HG03575 (cell line): ENCODE results near the gene EHF.
A peak's percentile ranks its signal among the peaks of the same experiment; 100 is the strongest.

Experiments
- ATAC-seq: cut with Tn5 transposase; IDR thresholded peaks from one replicate; pipeline ENCODE4 v1.9.1; 2021; ENCODE audit not compliant: unreplicated experiment, insufficient number of reproducible peaks, low FRiP score; ENCODE audit errors: extremely low read depth

Gene EHF

GRCh38 chr11:34640050-34640923, 19.4 kb downstream of the EHF start:
- ATAC-seq, result no peak

DNA sequence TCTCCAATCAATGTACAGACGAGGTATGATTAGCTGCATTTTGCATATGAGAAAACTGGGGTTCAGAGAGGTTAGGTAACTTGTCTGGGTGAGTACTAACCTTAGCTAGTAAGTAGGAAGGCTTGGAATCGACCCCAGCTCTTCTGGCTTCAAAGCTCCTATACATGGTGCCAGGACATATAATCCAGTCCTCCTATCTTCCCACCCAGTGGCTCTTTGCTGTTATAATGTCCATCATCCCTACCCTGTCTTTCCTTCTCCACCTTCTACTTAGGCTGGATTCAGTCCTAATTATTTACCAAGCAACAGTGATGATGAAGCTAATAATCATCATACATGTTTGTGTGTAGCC, 20.0 kb downstream of the EHF start:
- no peak for ATAC-seq

DNA sequence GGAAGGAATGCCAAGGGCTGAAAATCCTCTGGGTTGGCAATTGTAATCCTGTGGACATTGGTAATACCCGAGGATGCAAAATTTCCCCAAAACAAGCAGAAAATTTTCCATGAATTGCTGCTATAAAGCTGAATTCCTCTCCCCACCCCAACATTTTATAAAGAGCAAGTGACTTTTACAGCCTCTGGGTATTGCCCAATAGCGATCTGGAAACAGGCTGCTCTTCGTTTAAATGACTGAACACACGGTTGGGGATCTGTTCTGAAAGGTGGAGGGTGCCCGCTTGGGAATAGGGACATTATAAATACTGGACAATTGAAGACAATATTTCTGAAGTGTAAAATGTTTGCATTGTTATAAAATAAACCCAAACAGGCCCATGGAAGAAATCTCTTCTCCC, 20.6 kb downstream of the EHF start:
- ATAC-seq, result no peak

- no peak for ATAC-seq
Observed at GRCh38 chr11:34642001-34642554, 21.2 kb downstream of the EHF start.

GRCh38 chr11:34642873-34643272, 22.0 kb downstream of the EHF start:
- no peak for ATAC-seq

DNA sequence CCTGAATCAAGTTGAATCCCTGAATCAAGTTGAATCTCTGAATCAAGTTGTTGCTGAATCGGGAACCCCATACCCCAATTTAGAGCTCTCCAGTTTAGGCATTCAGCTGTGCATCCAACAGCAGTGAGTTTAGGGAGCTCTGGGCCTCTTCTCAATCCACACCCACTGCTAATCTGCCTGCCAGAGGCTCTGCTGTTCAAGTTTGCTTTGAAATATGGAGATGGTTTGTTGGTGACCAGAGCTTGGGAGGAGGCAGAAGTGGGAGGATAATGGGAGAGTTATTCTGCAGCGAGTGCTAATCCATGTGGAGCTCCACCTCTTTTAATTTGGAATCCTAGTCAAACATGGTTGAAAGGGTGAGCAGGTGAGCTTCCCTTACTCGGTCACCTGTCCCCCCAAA, 22.4 kb downstream of the EHF start:
- no peak for ATAC-seq

DNA sequence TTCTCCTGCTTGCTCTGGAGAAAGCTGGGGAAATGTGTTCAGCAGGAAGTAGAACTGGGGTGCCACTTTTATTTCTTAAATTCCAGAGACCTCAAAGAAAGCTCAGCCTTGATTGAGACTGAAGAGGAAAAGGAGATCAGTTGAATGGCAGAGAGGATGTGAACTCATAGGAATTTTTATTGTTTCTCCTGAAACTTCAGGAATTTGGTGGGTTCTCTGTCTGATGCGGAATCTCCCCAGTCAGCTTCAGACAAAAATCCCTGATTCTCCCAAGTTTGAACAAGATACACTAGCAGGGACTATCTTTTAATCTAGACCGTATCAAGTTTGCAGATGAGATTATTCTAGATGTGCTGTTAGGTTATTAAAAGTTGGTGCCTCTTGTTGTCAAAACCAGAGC, 23.0 kb downstream of the EHF start:
- ATAC-seq, result no peak

DNA sequence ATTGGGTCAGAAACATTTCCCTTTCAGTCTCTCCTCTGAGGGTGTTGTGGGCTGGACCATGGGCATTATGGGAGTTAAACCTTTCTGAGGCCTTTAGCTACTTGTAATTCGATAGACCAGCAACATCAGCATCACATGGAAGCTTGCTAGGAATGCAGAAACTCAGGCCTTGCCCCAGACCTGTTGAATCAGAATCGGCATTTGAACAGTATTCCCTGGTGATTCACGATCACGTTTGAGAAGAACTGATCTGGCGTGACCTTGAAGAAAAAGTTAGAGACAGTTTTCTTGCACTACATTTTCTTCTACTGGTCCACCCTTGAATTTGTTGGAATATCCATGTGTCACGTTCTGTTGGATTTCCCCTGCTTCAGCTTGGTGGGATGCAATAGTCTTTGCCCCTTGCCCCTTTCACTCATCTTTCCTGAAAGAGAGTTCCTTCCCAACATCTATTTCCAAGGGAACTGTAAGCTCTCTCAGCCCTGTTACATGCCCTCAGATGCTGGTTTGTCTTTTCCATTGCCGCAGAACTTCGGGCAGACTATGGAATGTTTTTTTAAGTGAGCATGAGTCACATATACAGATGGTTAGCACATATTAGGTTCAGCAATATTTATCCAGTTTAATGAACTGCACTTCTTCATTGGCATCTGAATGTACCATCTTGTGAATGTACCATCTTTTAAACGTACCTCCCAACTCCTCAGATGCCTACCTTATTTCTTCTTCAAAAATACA, 23.9 kb downstream of the EHF start:
- ATAC-seq, result no peak

GRCh38 chr11:34646431-34646830, 25.5 kb downstream of the EHF start:
- ATAC-seq, result no peak

GRCh38 chr11:34647131-34647530, 26.2 kb downstream of the EHF start:
- no peak for ATAC-seq

DNA sequence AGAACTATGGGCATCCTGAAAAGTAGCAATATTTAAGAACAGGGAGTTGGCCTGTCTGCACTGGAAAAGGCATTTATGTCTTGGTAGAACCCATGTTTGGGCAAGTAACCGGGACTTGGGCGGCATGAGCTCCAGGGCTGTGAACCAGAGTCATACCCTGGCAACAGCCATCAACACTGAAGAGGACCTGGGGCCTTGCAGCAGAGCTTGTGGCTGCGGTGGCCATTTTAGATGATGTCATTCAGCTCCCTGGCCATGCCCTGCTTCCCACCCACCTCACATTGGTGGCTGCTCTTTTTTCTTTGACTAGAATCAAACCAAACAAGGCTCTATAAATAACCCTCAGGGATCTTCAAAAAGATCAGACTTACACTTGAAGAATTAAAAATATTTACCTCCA, 26.6 kb downstream of the EHF start:
- ATAC-seq, result no peak

GRCh38 chr11:34648036-34648435, 27.1 kb downstream of the EHF start:
- ATAC-seq, result no peak

- ATAC-seq, result no peak
Observed at GRCh38 chr11:34649597-34649996, 28.7 kb downstream of the EHF start.

GRCh38 chr11:34650528-34650927, 29.6 kb downstream of the EHF start:
- peak; percentile 89 for ATAC-seq

- no peak for ATAC-seq
Observed at GRCh38 chr11:34651551-34651950, 30.7 kb downstream of the EHF start.

DNA sequence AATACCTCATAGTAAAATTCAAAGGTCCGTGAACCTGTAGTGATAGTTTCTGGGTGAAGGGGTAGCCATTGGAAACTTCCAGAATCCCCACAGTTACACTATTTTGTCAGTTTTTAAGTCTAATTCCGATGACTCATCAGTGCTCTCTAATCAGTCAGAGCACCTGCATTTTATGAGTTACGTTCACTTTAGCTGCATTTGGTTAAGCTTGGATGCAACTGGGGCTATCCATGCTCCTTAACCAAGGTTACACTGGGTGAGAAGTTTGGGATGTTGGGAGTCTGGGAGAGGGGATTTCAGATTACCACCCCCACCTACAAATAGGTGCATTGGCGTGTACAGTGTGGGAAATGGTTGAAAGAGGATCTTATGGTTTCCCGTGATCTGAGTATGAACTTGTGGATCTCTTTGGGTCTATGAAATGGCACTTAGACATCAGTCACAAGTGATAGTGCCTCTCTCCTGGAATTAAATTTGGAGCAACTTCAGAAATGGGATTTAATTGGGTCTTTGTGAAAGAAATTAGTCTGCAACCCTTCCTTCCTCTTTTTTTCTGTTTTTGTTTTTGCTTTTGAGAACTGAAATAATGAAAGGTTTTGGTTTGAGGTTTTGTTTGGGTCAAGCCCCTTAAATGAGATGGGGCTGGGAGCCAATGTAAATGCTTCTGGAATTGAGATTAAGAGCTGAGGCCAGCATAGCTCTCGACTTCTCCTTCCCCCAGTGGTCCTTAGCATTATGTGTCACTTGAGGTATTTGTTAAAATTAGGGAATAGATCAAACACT, 31.5 kb downstream of the EHF start:
- ATAC-seq, result no peak

DNA sequence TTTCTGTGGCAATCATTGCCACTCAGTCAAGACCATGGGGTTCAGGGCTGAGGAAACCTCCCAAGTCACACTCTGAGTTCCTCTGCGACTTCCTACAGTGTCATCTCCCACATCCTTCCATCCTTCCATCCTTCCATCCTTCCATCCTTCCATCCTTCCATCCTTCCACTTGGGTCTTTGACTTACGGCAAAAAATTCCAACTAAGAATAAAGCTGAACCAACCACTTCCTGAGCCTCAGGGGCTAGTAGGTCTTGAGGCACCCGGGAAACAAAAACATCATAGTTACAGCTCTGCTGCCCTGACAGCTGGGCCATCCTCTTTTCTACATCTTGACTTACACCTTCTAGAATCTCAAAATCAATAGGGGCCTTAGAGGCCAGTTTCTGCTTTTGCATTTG, 32.1 kb downstream of the EHF start:
- ATAC-seq, result no peak

- ATAC-seq, result no peak
Observed at GRCh38 chr11:34653851-34654482, 33.1 kb downstream of the EHF start.
